ENCODE measurements around the gene PARP3. TPM values are rescaled to one million over a fixed set of nuclear protein-coding genes. Genes with fewer than 3 reads are reported as not detected.
A peak's percentile ranks its signal among the peaks of the same experiment; 100 is the strongest.
"Not testable (repeated sequence)": the region's sequence is repeated elsewhere in the genome, so short reads cannot be mapped to it uniquely, and the experiment has no call there.

The PARP3 gene
- total and polyA plus RNA-seq, 9 of the 15 experiments (the other 6 are each of a cell fraction or from before 2014, with no cell fraction given): 0.46 to 6.6 (median 4.5) TPM

- CTCF ChIA-PET (ENCODE audit: low intra/inter-chr PET ratio); H3K9me1 ChIP-seq (ENCODE audit: control insufficient read depth, insufficient read depth, low read length); H3K4me3 ChIP-seq; DNase-seq (ENCODE audit: extremely low read depth in 1 of 4, low spot score in 3 of 4); in situ Hi-C loops (cut with MboI); H3K79me2 ChIP-seq (ENCODE audit: control insufficient read depth, insufficient read depth, low read length); BruUV-seq (replicated peaks); intact Hi-C loops (cut with micrococcal nuclease); FAIRE-seq; ATAC-seq; H3K27ac ChIP-seq (ENCODE audit: extremely low read depth, low read depth, low read length); POLR2A ChIA-PET; H3K9me3 ChIP-seq (replicated peaks; ENCODE audit: control insufficient read depth, insufficient read depth, low read depth, low read length); H2AFZ ChIP-seq (ENCODE audit: low read depth, low read length); H3K36me3 ChIP-seq (ENCODE audit: control insufficient read depth, insufficient read depth, low read length); H3K4me1 ChIP-seq (replicated peaks in 1 of 2; ENCODE audit: control insufficient read depth in 2 of 2, insufficient read depth in 2 of 2, low read length in 2 of 2); H3K9ac ChIP-seq (ENCODE audit: insufficient read depth in 1 of 2, low read depth in 2 of 2, low read length in 2 of 2); H3K4me2 ChIP-seq (ENCODE audit: insufficient read depth, low read length); H3K27me3 ChIP-seq (ENCODE audit: control insufficient read depth in 2 of 2, insufficient read depth in 2 of 2, low read length in 2 of 2); H4K20me1 ChIP-seq (replicated peaks; ENCODE audit: control insufficient read depth, insufficient read depth, low read length); TF ChIP-seq ATF3 (CRISPR knock-in tag; conservative IDR thresholded peaks at IDR 0.05): not testable (repeated sequence)
- 19% methylated on average over 6 of the region's 7 CpGs for WGBS (ENCODE audit: insufficient coverage, low coverage, missing lambda C conversion rate)
- TF ChIP-seq ATF3 (IDR thresholded peaks at IDR 0.05): peak; percentile 38; the same call in 1 of the 2 replicates
Measured at GRCh38 chr3:51902361-51902760, 39.8 kb upstream of the PARP3 start.

- H3K4me1 ChIP-seq (replicated peaks in 1 of 2; ENCODE audit: control insufficient read depth in 2 of 2, insufficient read depth in 2 of 2, low read length in 2 of 2): no peaks in the 10 kb centered on the region
- no peaks in the 10 kb centered on the region for H3K9me1 ChIP-seq (ENCODE audit: control insufficient read depth, insufficient read depth, low read length)
- H3K27ac ChIP-seq (ENCODE audit: extremely low read depth, low read depth, low read length): no peak overlapping the region
- 0% methylated on average over 1 of the region's 2 CpGs for WGBS (ENCODE audit: insufficient coverage, low coverage, missing lambda C conversion rate)
- FAIRE-seq: no peak
- BruUV-seq (replicated peaks): no TSS peak
- intact Hi-C loops (cut with micrococcal nuclease): no loop called here
- H3K36me3 ChIP-seq (ENCODE audit: control insufficient read depth, insufficient read depth, low read length): no peaks in the 10 kb centered on the region
- H3K27me3 ChIP-seq (ENCODE audit: control insufficient read depth in 2 of 2, insufficient read depth in 2 of 2, low read length in 2 of 2): no peaks in the 10 kb centered on the region; a peak in 1 of 5 replicates
- TF ChIP-seq ZNF316 (IDR thresholded peaks at IDR 0.05) (peak; percentile 46), MAFK (IDR thresholded peaks at IDR 0.05; ENCODE audit: low read length) (peak; percentile 50; the same call in 1 of the 2 replicates), GTF2E2 (tag; IDR thresholded peaks at IDR 0.05) (no peak), MAFF (IDR thresholded peaks at IDR 0.05; ENCODE audit: low read length) (peak; percentile 51), MAFG (tag; conservative IDR thresholded peaks at IDR 0.05) (peak; percentile 42; the same call in 1 of the 2 replicates), C11orf30 (IDR thresholded peaks at IDR 0.05; ENCODE audit: low read depth) (peak; percentile 49), FOXO4 (CRISPR knock-in tag; IDR thresholded peaks at IDR 0.05) (no peak)
- no peaks in the 10 kb centered on the region for H3K9me3 ChIP-seq (replicated peaks; ENCODE audit: control insufficient read depth, insufficient read depth, low read depth, low read length)
- H3K4me2 ChIP-seq (ENCODE audit: insufficient read depth, low read length): no peak overlapping the region
- CTCF ChIA-PET (ENCODE audit: low intra/inter-chr PET ratio): no interaction called here
- no peak overlapping the region for H2AFZ ChIP-seq (ENCODE audit: low read depth, low read length)
- no peak for ATAC-seq
- H3K4me3 ChIP-seq: no peak overlapping the region
- H3K9ac ChIP-seq (ENCODE audit: insufficient read depth in 1 of 2, low read depth in 2 of 2, low read length in 2 of 2): no peak overlapping the region
- in situ Hi-C loops (cut with MboI): no loop called here
- no peaks in the 10 kb centered on the region for H3K79me2 ChIP-seq (ENCODE audit: control insufficient read depth, insufficient read depth, low read length)
- H4K20me1 ChIP-seq (replicated peaks; ENCODE audit: control insufficient read depth, insufficient read depth, low read length): no peaks in the 10 kb centered on the region
- POLR2A ChIA-PET: no interaction called here
- no peak for DNase-seq (ENCODE audit: extremely low read depth in 1 of 4, low spot score in 3 of 4)
Measured at GRCh38 chr3:51904034-51904823, 37.9 kb upstream of the PARP3 start.
